ENCODE results near the gene MYLK2.
A peak's percentile ranks its signal among the peaks of the same experiment; 100 is the strongest.

MYLK2 gene

GRCh38 chr20:31860390-31861134 is 41.4 kb downstream of the MYLK2 start:
- Histone ChIP-seq H2AK5ac (ENCODE audit: low read depth, low read length) (peak overlapping the region; percentile 20), H3K4me2 (ENCODE audit: insufficient read depth, low read length, poor library complexity, severe bottlenecking) (peak overlapping the region; percentile 99), H4K8ac (ENCODE audit: low read depth, low read length) (no peak overlapping the region), H2BK12ac (ENCODE audit: low read length) (no peak overlapping the region), H2AFZ (ENCODE audit: low read length) (peak overlapping the region; percentile 88), H3K14ac (ENCODE audit: low read length) (peak overlapping the region; percentile 82), H2BK5ac (ENCODE audit: low read length) (peak overlapping the region; percentile 83), H3K4me3 (ENCODE audit: low read length in 2 of 2) (peak overlapping the region; percentile 48 to 87), H3K79me1 (ENCODE audit: low read depth, low read length) (no peaks in the 10 kb centered on the region), H4K91ac (ENCODE audit: low read depth, low read length, poor library complexity) (no peak overlapping the region), H3K27ac (replicated peaks; ENCODE audit: low read length) (peak overlapping the region; percentile 80), H3K36me3 (replicated peaks in 1 of 2; ENCODE audit: control insufficient read depth in 2 of 2, insufficient read depth in 2 of 2, low read length in 2 of 2) (peaks cover 0 to 24% of the 10 kb centered on the region in 2 donors), H3K4me1 (ENCODE audit: control insufficient read depth in 2 of 2, insufficient read depth in 1 of 2, low read depth in 1 of 2, low read length in 2 of 2) (peaks cover 11 to 19% of the 10 kb centered on the region in 2 donors), H3K9ac (ENCODE audit: low read depth, low read length, poor library complexity) (peak overlapping the region; percentile 91), H3K18ac (ENCODE audit: low read length) (peak overlapping the region; percentile 83), H2BK15ac (ENCODE audit: low read length) (peak overlapping the region; percentile 62), H3K27me3 (ENCODE audit: control insufficient read depth in 3 of 3, insufficient read depth in 3 of 3, low read depth in 1 of 3, low read length in 3 of 3) (peaks cover 0 to 11% (median 4%) of the 10 kb centered on the region in 3 experiments), H3K23ac (ENCODE audit: low read depth, low read length, poor library complexity) (no peak overlapping the region), H3K4ac (ENCODE audit: low read length) (peak overlapping the region; percentile 8), H2BK120ac (ENCODE audit: low read depth, low read length) (peak overlapping the region; percentile 29), H3K9me3 (replicated peaks in 1 of 2; ENCODE audit: control insufficient read depth in 2 of 2, insufficient read depth in 1 of 2, low read depth in 1 of 2, low read length in 2 of 2) (no peaks in the 10 kb centered on the region)
- DNase-seq (ENCODE audit: low spot score): no peak
- WGBS, 2 donors (ENCODE audit: extremely low coverage in 2 of 2, insufficient read length in 2 of 2, insufficient replicate concordance in 1 of 2): no CpG with 5 or more reads among the region's 15 CpGs

- peak overlapping the region; percentile 86 for H3K23ac ChIP-seq (ENCODE audit: low read depth, low read length, poor library complexity)
- H3K27ac ChIP-seq (replicated peaks; ENCODE audit: low read length): peak overlapping the region; percentile 80
- H2BK120ac ChIP-seq (ENCODE audit: low read depth, low read length): no peak overlapping the region
- peak overlapping the region; percentile 62 for H2BK15ac ChIP-seq (ENCODE audit: low read length)
- H3K79me1 ChIP-seq (ENCODE audit: low read depth, low read length): no peaks in the 10 kb centered on the region
- H3K4me1 ChIP-seq (ENCODE audit: control insufficient read depth in 2 of 2, insufficient read depth in 1 of 2, low read depth in 1 of 2, low read length in 2 of 2): peaks cover 11 to 19% of the 10 kb centered on the region in 2 donors
- peak overlapping the region; percentile 82 for H3K14ac ChIP-seq (ENCODE audit: low read length)
- peak overlapping the region; percentile 88 for H2AFZ ChIP-seq (ENCODE audit: low read length)
- peak overlapping the region; percentile 91 for H3K9ac ChIP-seq (ENCODE audit: low read depth, low read length, poor library complexity)
- H3K27me3 ChIP-seq (ENCODE audit: control insufficient read depth in 3 of 3, insufficient read depth in 3 of 3, low read depth in 1 of 3, low read length in 3 of 3): peaks cover 0 to 8% (median 4%) of the 10 kb centered on the region in 3 experiments
- H2BK12ac ChIP-seq (ENCODE audit: low read length): no peak overlapping the region
- peak overlapping the region; percentile 99 for H3K4me2 ChIP-seq (ENCODE audit: insufficient read depth, low read length, poor library complexity, severe bottlenecking)
- H3K18ac ChIP-seq (ENCODE audit: low read length): peak overlapping the region; percentile 96
- no peaks in the 10 kb centered on the region for H3K9me3 ChIP-seq (replicated peaks in 1 of 2; ENCODE audit: control insufficient read depth in 2 of 2, insufficient read depth in 1 of 2, low read depth in 1 of 2, low read length in 2 of 2)
- peak overlapping the region; percentile 83 for H2BK5ac ChIP-seq (ENCODE audit: low read length)
- peaks cover 0 to 28% of the 10 kb centered on the region in 2 donors for H3K36me3 ChIP-seq (replicated peaks in 1 of 2; ENCODE audit: control insufficient read depth in 2 of 2, insufficient read depth in 2 of 2, low read length in 2 of 2)
- peak; percentile 59 for DNase-seq (ENCODE audit: low spot score)
- WGBS, 2 donors (ENCODE audit: extremely low coverage in 2 of 2, insufficient read length in 2 of 2, insufficient replicate concordance in 1 of 2): no CpG with 5 or more reads among the region's 20 CpGs
- peak overlapping the region; percentile 21 for H2AK5ac ChIP-seq (ENCODE audit: low read depth, low read length)
- H3K4me3 ChIP-seq (ENCODE audit: low read length in 2 of 2): peak overlapping the region; percentile 48 to 87
- no peak overlapping the region for H3K4ac ChIP-seq (ENCODE audit: low read length)
- no peak overlapping the region for H4K91ac ChIP-seq (ENCODE audit: low read depth, low read length, poor library complexity)
- H4K8ac ChIP-seq (ENCODE audit: low read depth, low read length): peak overlapping the region; percentile 70
These were observed 41.9 kb downstream of the MYLK2 start for GRCh38 chr20:31861135-31861384.

GRCh38 chr20:31861385-31862156 is 42.4 kb downstream of the MYLK2 start:
- Histone ChIP-seq H3K9me3 (replicated peaks in 1 of 2; ENCODE audit: control insufficient read depth in 2 of 2, insufficient read depth in 1 of 2, low read depth in 1 of 2, low read length in 2 of 2) (no peaks in the 10 kb centered on the region), H4K91ac (ENCODE audit: low read depth, low read length, poor library complexity) (no peak overlapping the region), H2BK120ac (ENCODE audit: low read depth, low read length) (no peak overlapping the region), H2BK5ac (ENCODE audit: low read length) (peak overlapping the region; percentile 83), H3K18ac (ENCODE audit: low read length) (peak overlapping the region; percentile 96), H3K4me3 (ENCODE audit: low read length in 2 of 2) (peak overlapping the region; percentile 48 to 87), H4K8ac (ENCODE audit: low read depth, low read length) (peak overlapping the region; percentile 70), H3K27me3 (ENCODE audit: control insufficient read depth in 3 of 3, insufficient read depth in 3 of 3, low read depth in 1 of 3, low read length in 3 of 3) (peaks cover 0 to 4% (median 4%) of the 10 kb centered on the region in 3 experiments), H3K36me3 (replicated peaks in 1 of 2; ENCODE audit: control insufficient read depth in 2 of 2, insufficient read depth in 2 of 2, low read length in 2 of 2) (peaks cover 0 to 33% of the 10 kb centered on the region in 2 donors), H3K4ac (ENCODE audit: low read length) (no peak overlapping the region), H2AFZ (ENCODE audit: low read length) (peak overlapping the region; percentile 88), H3K23ac (ENCODE audit: low read depth, low read length, poor library complexity) (peak overlapping the region; percentile 86), H3K79me1 (ENCODE audit: low read depth, low read length) (no peaks in the 10 kb centered on the region), H3K27ac (replicated peaks; ENCODE audit: low read length) (peak overlapping the region; percentile 80), H3K9ac (ENCODE audit: low read depth, low read length, poor library complexity) (peak overlapping the region; percentile 91), H3K4me1 (ENCODE audit: control insufficient read depth in 2 of 2, insufficient read depth in 1 of 2, low read depth in 1 of 2, low read length in 2 of 2) (peaks cover 11 to 19% of the 10 kb centered on the region in 2 donors), H2BK15ac (ENCODE audit: low read length) (peak overlapping the region; percentile 62), H3K14ac (ENCODE audit: low read length) (peak overlapping the region; percentile 82), H2BK12ac (ENCODE audit: low read length) (no peak overlapping the region), H3K4me2 (ENCODE audit: insufficient read depth, low read length, poor library complexity, severe bottlenecking) (peak overlapping the region; percentile 99), H2AK5ac (ENCODE audit: low read depth, low read length) (peak overlapping the region; percentile 21)
- peak; percentile 85 for DNase-seq (ENCODE audit: low spot score)
- no CpG with 5 or more reads among the region's 60 CpGs for WGBS, 2 donors (ENCODE audit: extremely low coverage in 2 of 2, insufficient read length in 2 of 2, insufficient replicate concordance in 1 of 2)

GRCh38 chr20:31862157-31862470 is 43.0 kb downstream of the MYLK2 start:
- H2AK5ac ChIP-seq (ENCODE audit: low read depth, low read length): no peak overlapping the region
- peak overlapping the region; percentile 88 for H2AFZ ChIP-seq (ENCODE audit: low read length)
- H3K9me3 ChIP-seq (replicated peaks in 1 of 2; ENCODE audit: control insufficient read depth in 2 of 2, insufficient read depth in 1 of 2, low read depth in 1 of 2, low read length in 2 of 2): no peaks in the 10 kb centered on the region
- no peak overlapping the region for H2BK5ac ChIP-seq (ENCODE audit: low read length)
- peaks cover 0 to 38% of the 10 kb centered on the region in 2 donors for H3K36me3 ChIP-seq (replicated peaks in 1 of 2; ENCODE audit: control insufficient read depth in 2 of 2, insufficient read depth in 2 of 2, low read length in 2 of 2)
- no peak overlapping the region for H2BK12ac ChIP-seq (ENCODE audit: low read length)
- H2BK15ac ChIP-seq (ENCODE audit: low read length): no peak overlapping the region
- peaks cover 11 to 19% of the 10 kb centered on the region in 2 donors for H3K4me1 ChIP-seq (ENCODE audit: control insufficient read depth in 2 of 2, insufficient read depth in 1 of 2, low read depth in 1 of 2, low read length in 2 of 2)
- no peak overlapping the region for H4K91ac ChIP-seq (ENCODE audit: low read depth, low read length, poor library complexity)
- WGBS, 2 donors (ENCODE audit: extremely low coverage in 2 of 2, insufficient read length in 2 of 2, insufficient replicate concordance in 1 of 2): no CpG with 5 or more reads among the region's 5 CpGs
- peak overlapping the region; percentile 79 for H3K4me2 ChIP-seq (ENCODE audit: insufficient read depth, low read length, poor library complexity, severe bottlenecking)
- no peak overlapping the region for H3K18ac ChIP-seq (ENCODE audit: low read length)
- no peak overlapping the region for H3K4ac ChIP-seq (ENCODE audit: low read length)
- no peak overlapping the region for H2BK120ac ChIP-seq (ENCODE audit: low read depth, low read length)
- H3K4me3 ChIP-seq (ENCODE audit: low read length in 2 of 2): peak overlapping the region in 1 of 2 donors; percentile 84
- no peaks in the 10 kb centered on the region for H3K79me1 ChIP-seq (ENCODE audit: low read depth, low read length)
- H3K23ac ChIP-seq (ENCODE audit: low read depth, low read length, poor library complexity): no peak overlapping the region
- no peak for DNase-seq (ENCODE audit: low spot score)
- H3K9ac ChIP-seq (ENCODE audit: low read depth, low read length, poor library complexity): no peak overlapping the region
- H3K27ac ChIP-seq (replicated peaks; ENCODE audit: low read length): peak overlapping the region; percentile 75
- H3K27me3 ChIP-seq (ENCODE audit: control insufficient read depth in 3 of 3, insufficient read depth in 3 of 3, low read depth in 1 of 3, low read length in 3 of 3): peaks cover 0 to 4% (median 4%) of the 10 kb centered on the region in 3 experiments
- no peak overlapping the region for H4K8ac ChIP-seq (ENCODE audit: low read depth, low read length)
- H3K14ac ChIP-seq (ENCODE audit: low read length): no peak overlapping the region

Data from neuronal stem cell (in vitro differentiated cells).